HG03039 (cell line): ENCODE data around the gene FAM107B.

Experiments used
- ATAC-seq: cut with Tn5 transposase; IDR thresholded peaks from one replicate; pipeline ENCODE4 v1.9.1; 2021; ENCODE audit warnings: mild to moderate bottlenecking, moderate library complexity; ENCODE audit not compliant: unreplicated experiment

The FAM107B gene

DNA sequence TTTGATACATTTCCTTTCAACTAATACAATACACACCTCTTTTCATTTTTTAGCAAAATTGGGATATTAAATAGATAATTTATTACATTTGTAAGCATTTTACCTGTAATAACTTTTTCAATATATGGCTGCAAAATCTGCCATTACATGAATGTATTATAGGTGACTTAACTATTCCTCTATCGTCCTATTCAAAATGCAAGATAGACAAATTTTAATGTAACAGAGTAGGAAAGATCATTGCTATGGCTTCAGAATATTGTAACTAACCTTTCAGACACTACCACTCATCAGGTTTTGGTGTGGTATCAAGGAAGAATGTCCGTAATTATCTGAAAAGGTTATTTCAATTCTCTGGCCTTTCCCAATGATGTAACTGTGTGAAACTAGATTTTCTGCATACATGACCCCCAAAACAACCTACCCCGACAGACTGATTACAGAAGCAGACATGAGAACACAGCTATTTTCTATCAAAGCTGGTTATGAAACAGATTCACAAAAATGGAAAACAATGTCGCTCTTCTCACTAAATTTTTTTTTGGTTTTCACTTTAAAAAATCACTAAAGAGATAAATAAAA lies 211.2 kb downstream of the FAM107B start:
- ATAC-seq: no peak

DNA sequence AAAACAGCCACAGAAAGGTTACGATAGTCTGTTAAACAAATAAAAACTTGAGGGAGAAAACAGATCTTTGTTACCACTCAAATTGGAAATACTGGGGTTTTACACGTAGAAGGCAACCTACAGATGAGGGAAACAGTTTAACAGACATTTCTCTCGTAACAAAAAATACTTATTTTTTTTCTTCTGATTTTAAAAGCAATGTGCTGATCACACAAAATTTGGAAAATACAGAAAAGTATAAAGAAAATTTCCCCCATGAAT lies 211.7 kb downstream of the FAM107B start:
- no peak for ATAC-seq

DNA sequence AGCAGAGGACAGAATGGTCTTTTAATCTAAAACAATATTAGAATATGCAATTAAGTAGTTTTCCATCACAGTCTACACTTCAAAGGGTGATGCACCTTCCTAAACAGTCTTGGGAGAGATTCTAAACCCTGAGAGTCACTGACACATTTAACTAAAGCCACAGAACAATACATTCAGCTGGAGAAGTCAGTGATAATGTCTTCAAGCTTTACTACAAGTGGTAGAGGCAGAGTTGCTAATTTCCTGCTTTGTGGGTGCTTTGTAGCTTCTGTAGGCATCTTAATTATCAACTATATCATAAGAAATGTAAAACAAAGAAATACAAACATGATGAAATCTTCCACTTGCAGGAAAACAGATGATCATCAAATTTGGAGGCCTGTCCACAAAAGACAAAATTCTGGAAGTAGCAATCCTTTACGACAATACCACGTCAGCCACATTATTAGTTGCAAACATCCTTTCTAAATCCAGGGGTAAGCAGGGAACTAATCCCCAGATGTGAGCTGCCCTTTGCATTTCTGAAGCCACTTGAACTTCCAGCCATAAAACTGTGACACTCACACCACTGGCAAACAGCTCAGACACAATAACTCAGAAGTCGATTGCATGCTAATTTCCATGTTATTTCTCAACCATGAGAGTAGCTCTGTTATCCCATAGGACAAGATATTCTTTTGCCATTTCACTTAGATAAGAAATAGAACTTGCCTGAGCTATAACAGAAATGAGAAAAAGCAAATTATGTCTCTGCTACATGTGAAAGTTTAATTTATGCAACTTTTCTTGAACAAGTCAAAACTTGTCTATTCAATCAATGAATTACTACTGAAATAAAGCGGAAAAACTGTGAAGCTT lies 212.2 kb downstream of the FAM107B start:
- ATAC-seq: no peak

DNA sequence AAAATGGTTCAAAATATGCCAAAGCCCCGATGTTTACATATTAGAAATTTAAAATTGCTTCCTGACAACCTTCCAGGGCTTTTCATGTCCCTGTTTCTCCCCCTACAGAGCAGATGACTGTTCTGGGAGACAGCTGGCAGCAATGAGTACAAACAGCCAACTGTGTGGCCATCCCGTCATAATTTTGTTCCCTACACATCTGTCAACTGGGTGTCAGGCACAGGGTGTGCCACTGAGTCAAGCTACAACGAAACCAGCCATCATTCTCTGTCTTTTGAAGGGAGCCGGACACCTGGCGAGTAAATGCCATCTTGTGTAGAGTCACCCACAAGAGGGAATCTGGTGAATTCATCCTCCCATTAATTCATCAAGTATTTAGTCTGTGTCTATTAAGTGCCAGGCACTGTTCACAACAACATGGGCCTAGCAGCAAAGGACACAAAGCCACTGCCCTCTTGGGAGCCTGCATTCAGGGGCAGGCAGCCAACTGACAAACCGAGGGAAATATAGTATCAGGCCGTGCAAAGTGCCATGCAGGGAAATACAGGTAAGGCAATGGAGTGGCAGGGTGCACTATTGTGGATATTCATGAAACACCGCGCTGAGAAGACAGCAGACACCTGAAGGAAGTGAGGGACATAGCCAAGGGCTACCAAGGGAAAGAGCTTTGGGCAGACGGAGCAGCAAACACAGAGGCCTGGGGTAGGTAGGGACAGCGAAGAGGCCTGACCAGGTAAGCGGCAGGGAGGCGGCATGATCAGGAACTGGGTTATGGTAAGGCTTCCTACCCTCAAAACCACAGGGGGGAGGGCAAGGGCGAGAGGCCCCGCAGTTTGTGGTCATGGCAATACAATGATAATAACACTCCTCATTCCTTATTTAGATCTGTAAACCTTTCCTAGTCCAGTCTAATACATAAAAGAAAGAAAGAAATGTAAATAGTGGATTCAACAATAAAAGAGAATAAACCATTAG lies 213.6 kb downstream of the FAM107B start:
- ATAC-seq: no peak

DNA sequence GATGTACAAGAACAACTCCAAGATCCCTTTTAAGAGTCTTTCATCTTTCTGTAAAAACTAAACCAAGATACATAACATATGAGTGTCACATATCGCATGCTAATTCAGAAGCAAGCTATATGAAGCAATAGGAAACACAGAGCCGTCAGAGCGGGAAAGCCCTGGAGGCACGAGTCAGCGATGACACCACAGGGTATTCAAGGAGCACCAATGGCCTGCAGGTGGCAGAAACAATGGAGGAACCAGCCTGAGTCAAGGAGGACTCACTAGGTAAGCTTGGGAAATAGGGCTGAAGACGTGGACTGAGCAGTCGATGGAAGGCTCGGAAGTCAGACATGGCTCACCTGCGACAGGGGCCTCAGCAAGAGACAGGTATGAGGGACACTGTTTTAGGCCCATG lies 214.4 kb downstream of the FAM107B start:
- no peak for ATAC-seq

DNA sequence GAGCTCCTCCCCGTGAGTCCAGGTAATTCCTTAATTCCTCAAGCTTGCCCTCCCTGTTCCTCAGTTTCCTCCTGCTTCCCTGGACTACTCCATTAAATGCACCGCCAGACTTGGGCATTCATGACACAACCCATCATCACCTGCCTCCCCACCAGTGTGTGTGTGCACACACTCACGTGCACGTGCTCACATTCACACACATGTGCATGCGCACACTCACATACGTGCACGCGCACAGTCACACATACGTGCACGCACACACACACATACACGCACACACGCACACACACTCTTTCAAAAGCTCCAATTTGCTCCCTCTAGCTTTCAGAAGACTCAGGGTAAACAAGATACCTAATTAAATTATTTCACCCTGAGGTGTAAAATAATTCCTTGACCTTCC lies 216.7 kb downstream of the FAM107B start:
- ATAC-seq: no peak

DNA sequence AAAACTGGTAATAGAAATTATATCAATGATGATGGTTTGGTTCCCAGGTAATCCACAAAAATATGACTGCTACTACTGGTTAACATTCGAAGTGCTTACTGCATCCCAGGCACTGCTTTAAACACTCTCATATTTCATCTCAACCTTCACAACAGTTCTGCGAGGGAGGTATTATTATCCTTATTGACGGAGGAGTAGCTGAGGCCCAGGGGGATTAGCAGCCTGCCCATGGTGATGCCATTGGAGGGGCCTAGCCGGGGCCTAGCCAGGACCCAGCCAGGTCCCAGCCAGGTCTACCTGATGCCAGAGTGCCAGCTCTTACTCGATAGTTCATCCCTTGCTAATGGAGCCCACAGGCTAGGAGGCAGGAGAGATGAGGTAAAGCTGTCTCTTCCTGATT lies 217.1 kb downstream of the FAM107B start:
- no peak for ATAC-seq

DNA sequence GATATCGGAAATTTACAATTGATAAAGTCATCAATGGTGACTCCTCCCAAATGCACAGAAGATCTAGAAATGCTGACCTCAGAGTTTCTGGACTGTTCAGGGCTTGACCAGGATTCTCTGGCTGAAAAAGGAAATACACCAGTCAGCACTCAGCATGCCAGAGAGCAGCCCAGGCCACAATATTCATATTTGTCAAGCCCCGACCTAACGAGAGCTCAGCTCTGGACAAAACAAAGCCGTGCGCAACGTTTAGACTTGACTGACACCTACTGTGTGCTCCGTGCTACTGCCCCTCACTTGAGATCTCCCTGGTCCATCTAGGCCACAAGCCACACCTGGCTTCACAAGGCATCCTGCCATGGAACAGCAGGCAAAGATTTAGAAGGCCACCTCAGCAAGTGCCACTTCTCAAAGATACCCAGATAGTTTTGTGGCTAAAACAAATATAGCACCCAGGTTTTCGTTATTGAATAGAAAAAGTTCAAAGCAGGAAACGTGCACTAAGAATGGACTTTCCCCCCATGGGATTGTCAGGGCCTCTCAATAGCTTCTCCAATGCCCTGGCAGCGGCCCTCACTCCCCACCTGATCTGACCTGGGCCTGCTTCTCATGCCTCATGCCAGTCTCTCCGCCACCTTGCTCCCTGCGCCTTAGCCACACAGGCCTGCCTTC lies 218.3 kb downstream of the FAM107B start:
- no peak for ATAC-seq

DNA sequence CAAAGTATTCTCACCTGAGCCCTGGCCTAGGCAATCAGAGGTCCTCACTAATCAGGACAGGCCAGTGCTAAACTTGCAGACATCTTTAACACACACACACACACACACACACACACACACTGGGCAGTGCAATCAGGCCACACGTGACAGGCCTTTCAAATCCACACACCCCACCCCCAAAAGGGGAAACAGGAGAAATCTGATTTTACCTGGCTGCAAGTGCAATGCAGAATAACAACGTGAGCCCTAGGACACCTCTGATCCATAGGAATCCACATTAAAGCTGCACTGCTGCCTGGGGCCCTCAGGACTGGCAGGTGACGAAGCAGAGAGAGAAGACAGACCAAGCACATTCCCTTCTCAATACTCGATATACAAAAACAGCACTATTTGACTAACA lies 218.9 kb downstream of the FAM107B start:
- ATAC-seq: no peak

DNA sequence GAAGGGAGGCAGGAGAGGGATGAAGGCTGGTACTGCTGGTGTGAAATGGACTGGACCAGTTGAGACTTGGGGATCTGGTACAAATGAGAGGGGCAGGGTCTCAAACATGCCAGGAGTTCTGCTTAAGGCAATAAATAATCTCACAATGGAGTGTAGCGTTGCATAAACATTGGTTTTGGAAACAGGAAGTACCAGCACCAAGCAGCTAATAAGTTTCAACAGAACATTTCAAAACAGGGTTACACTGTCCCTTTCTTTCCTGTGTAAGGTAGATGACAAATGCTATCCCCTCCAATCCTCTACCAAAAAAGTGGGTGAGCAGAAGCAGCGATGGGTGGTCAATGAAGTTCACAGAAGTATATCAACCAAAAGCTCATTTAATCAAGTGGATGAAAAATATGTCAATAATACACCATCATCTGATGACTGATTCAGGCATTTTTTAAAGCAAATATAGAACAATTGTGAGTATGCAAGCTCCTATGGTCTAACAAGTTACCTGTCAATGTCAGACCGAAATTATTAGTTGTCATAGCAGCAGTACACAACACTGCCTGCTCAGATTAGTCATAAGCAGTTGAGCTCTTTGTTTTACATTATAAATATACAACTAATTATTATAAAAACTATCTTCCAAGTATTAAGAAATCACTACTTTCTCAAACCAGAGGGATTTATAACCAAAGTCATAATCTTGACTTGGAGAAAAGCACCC lies 220.0 kb downstream of the FAM107B start:
- ATAC-seq: no peak

DNA sequence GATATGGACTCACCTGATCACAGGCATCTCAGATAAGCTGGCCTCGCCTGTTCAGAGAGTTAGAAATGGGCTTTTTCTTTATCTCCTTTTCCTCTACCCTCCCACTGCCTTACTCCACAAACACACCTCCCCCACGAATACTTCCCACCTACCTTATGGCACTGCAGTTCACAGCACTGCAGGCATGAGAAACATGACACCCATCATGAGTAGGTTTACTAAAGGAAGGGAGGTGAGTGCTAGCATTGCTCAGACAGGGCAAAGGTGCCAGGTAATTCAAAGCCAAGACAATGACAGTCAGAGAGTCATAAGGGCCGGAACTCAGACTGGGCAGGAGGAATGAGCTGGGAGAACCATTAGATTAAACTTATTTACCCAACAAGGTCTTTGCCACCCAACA lies 220.6 kb downstream of the FAM107B start:
- ATAC-seq: no peak

DNA sequence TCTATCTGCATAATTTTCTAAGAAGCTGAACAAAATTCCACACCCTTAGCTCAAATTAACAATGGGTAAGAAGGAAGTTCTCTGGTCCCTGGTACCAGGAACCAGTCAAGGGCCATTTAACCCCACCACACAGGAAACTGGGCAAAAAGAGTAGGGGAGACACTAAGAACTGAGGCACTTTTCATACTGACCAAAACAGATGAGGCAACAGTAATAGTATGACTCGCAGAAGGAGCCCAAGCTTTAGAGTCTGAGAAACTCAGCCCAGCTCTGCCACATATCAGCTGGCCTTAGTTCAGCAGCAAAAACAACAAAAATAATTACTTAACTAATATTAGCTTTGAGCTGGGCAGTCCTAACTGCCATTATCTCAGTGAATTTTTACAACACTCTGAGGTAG lies 221.2 kb downstream of the FAM107B start:
- ATAC-seq: no peak

DNA sequence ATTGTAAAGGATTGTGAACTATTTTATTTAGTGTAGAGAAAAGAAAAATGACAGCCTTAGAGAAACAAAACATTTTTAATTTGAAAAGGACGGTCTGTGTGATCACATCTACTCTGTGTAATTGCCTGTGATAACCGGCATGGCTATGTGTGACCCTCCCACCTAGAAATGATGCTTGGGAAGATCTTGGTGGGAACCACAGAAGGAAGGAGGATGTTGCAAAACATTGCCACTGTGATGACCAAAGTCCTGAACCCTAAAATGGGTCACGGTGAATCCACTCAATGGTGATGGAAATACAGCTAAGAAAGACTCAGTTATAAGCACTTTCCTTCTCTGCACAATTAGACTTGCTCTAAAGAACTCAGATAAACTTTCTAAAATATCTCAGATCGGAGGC lies 222.7 kb downstream of the FAM107B start:
- ATAC-seq: no peak

DNA sequence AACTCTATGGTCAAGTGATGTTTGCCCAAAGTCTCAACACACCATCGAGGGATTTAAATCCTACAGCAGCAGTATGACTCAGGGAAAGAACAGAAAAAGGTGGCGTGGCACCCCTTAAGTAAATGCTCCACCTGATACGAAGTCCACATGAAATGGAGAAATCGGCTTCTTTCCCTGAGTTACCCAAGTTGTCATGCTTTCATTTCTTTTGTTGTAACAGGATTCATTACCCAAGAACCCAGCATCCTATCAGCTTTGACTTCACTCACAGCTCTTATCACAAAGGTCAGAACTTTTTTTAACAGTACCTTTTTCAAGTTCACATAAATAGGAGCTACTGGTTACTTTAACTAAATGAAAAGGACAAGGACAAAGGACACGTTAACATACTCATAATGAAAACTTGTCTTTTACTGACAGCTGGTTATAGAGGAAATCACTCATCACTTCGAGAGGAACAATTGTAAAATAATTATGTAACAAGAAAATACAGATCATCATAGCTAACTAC lies 224.2 kb downstream of the FAM107B start:
- ATAC-seq: no peak

DNA sequence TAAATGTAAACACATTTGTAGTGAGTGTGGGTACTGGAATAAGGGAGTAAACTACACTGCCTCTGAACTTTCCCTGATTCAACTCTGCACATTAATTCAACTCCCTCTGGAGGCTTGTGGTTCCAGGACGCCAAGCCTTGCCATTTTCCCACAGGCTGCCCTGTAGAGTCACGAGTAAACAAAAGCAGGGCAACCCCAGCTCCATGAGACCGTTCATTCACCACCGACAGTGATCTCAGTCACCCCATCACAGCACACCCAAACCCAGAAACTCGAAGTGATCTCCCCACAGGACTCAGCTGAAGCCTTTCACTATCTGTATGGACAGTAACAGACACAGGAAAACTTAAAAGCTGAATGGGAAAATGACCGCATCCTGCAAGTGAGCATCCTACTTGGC lies 225.2 kb downstream of the FAM107B start:
- ATAC-seq: no peak

DNA sequence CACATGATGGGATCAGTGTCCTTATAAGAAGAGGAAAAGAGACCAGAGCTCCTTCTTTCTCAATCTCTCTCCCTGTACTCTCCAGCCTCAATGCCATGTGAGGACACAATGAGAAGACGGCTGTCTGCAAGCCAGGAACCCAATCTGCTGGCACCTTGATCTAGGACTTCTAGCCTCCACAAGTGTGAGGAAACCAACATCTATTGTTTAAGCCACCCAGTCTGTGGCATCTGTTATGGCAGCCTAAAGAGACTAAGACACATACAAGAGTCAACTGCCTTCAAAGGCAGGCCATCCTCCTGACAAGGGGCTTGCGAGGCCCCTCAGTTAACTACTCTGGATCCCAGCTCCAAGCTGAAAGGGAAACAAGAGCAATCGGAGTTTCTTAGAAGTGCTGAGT lies 225.7 kb downstream of the FAM107B start:
- no peak for ATAC-seq

DNA sequence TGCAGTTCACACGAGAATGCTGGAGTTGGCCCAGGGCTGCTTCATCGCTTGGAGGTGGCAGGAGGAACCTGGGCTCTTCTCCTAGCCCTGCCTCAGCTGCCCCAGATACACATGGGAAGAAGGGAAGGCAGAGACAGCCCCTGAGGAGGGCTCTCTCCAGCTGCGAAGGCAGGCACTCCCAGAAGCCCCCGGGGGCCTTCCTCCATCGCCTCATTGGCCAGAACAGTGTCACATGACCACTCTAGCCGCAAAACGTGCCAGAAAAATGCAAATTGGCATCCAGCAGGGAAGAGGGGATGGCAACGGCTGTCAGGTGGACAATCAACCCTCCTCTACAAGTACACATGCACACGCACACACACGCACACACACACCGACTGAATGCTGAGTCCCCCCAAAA lies 226.2 kb downstream of the FAM107B start:
- ATAC-seq: no peak

DNA sequence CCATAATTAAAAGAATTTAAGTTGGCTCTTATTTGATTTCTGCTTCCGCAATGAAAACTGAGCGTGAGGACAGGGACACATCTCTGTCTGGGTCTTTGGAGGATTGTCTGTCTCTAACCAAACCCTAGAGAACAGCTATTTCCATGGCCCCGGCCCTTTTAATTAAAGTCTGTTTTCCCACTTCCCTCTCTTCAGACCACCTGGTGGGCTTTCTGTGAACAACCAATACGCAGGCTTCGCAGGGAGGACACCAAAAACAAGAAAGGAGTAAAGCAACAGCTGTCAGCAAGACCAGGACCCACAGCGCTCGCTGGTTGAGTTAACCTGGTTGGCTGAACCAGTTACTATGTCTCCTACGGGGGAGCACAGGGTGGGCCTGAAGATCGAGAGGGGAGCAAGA lies 226.9 kb downstream of the FAM107B start:
- no peak for ATAC-seq

DNA sequence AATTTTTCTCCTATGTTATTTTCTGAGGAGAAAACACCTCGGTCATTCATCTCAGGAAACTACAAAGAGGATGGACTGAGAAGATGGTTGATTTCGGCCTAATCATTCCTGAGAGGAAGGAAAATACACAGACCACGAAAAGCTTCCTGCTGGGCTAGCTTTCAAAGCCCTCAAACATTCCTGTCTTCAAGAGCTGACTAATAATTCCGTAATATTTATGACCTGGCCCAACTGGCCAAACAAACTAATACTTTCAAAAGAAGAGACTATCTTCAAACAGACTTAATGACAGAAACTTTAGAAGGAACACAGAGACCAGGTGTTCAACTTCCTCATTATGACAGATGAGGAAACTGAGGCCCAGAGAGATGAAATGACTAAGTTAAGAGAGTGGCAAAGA lies 228.9 kb downstream of the FAM107B start:
- ATAC-seq: no peak

DNA sequence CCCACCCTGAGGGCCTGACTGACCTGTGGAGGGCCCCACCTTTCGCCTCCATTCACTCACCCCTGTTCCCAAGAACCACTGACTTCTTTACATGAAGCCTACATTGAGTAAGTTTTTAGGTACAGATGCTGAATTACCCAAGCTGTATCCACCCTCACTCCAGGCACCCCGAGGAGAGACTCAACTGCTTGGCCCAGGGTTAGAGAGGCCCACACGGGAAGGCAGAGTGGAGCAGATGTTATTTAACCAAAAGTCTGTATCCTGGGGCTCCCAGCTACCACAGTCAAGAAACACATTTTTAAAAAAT lies 230.8 kb downstream of the FAM107B start:
- ATAC-seq: no peak
